ENCODE results near the gene MYPOP. TPM values are rescaled to one million over a fixed set of nuclear protein-coding genes. Genes with fewer than 3 reads are reported as not detected.

Gene MYPOP
- total and polyA plus RNA-seq, 2 donors (not counting 3 experiments of a cell fraction or from before 2014, with no cell fraction given) = 3.9 to 9.0 TPM

DNA sequence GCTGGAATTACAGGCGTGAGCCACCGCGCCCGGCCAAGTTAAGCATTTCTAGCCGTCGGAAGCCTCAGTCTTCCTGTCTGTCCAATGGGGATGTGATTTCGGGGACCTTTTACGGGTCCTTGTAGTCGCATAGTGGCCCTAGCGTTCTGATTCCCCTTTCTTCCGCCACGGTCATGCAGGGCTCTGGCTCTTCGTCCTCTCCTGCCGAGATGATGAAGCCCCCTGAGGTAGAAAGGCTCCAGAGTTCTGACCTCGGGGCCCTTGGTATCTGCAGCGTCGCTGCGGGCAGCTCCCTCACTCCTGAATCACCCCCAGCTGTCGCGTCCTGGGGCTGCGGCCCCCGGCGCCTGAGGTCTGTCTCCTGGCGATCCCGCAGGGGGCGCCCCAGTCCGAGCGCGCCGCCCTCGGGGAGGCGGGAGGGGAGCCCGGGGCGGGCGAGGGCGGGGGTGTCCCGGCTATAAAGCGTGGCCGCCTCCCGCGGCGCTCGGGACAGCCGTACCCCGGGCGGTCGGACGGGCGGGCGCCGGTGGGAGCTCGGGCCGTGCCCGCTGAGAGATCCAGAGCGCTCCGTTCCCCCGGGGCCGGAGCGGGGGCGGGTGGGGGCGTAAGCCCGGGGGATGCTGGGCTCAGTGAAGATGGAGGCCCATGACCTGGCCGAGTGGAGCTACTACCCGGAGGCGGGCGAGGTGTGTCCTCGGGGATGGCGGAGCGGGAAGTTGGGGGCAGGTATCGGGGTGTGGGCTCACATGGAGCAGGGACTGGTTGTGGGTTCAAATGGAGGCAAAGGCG lies 38.4 kb downstream of the MYPOP start, which contains the start of gene FOXA3:
TSS of gene FOXA3 (plus strand) at position 487 of the 789 bp plus-strand sequence. CDS start at position 618, 131 bp downstream.
- H3K27me3 ChIP-seq (ENCODE audit: control insufficient read depth in 2 of 2, insufficient read depth in 2 of 2, low read length in 2 of 2) = peaks cover 22 to 23% of the 10 kb centered on the region in 2 experiments
- TF ChIP-seq POLR2AphosphoS5 (IDR thresholded peaks at IDR 0.05; ENCODE audit: insufficient read depth, low read depth, low read length) = no peak
- no peak for TF ChIP-seq GATA2 (IDR thresholded peaks at IDR 0.05; ENCODE audit: insufficient read depth, insufficient read length, low read depth, low read length)
- TF ChIP-seq, protein P1, sequence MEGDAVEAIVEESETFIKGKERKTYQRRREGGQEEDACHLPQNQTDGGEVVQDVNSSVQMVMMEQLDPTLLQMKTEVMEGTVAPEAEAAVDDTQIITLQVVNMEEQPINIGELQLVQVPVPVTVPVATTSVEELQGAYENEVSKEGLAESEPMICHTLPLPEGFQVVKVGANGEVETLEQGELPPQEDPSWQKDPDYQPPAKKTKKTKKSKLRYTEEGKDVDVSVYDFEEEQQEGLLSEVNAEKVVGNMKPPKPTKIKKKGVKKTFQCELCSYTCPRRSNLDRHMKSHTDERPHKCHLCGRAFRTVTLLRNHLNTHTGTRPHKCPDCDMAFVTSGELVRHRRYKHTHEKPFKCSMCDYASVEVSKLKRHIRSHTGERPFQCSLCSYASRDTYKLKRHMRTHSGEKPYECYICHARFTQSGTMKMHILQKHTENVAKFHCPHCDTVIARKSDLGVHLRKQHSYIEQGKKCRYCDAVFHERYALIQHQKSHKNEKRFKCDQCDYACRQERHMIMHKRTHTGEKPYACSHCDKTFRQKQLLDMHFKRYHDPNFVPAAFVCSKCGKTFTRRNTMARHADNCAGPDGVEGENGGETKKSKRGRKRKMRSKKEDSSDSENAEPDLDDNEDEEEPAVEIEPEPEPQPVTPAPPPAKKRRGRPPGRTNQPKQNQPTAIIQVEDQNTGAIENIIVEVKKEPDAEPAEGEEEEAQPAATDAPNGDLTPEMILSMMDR (IDR thresholded peaks at IDR 0.05; ENCODE audit: extremely low read depth in 1 of 2, insufficient read depth in 1 of 2, low read depth in 1 of 2, low read length in 2 of 2) = peak; percentile 56 to 65
- peak; percentile 68 for TF ChIP-seq EZH2 (IDR thresholded peaks at IDR 0.05; ENCODE audit: borderline replicate concordance, low read depth, low read length, severe bottlenecking)
- DNase-seq (ENCODE audit: low read depth, low spot score) = peak; percentile 32
- dilution Hi-C loops (cut with MboI; ENCODE audit: extremely low pct_ligation_motif_present, low sequenced_read_pairs) = no loop called here
- H3K9ac ChIP-seq (replicated peaks; ENCODE audit: extremely low read depth, insufficient read depth, low read length) = no peak within 1 kb of the TSS
- peak within 1 kb of the TSS; percentile 62 for H2AFZ ChIP-seq (ENCODE audit: low read depth, low read length)
- peaks cover 24% of the 10 kb centered on the region for H3K79me2 ChIP-seq (ENCODE audit: control insufficient read depth, insufficient read depth, low read length)
- no TSS peak for BruUV-seq (replicated peaks)
- H3K4me2 ChIP-seq (ENCODE audit: insufficient read depth, low read length) = peak within 1 kb of the TSS; percentile 64
- H4K20me1 ChIP-seq (replicated peaks; ENCODE audit: control insufficient read depth, extremely low read depth, insufficient read depth, low read length) = no peaks in the 10 kb centered on the region
- no peaks in the 10 kb centered on the region for H3K9me3 ChIP-seq (replicated peaks; ENCODE audit: control insufficient read depth, insufficient read depth, low read length)
- no peak within 1 kb of the TSS for H3K27ac ChIP-seq (ENCODE audit: insufficient read depth, low read depth, low read length)
- H3K4me1 ChIP-seq (ENCODE audit: control insufficient read depth, extremely low read depth, insufficient read depth, low read length) = peaks cover 4% of the 10 kb centered on the region
- H3K36me3 ChIP-seq (ENCODE audit: control insufficient read depth in 2 of 2, extremely low read depth in 1 of 2, insufficient read depth in 2 of 2, low read length in 2 of 2) = peaks cover 1 to 2% of the 10 kb centered on the region in 2 experiments
- peak; percentile 61 for FAIRE-seq
- H3K9me1 ChIP-seq (replicated peaks; ENCODE audit: control insufficient read depth, extremely low read depth, insufficient read depth, low read length) = no peaks in the 10 kb centered on the region
- CTCF ChIA-PET = interaction anchor here (0.8 to 2.6 kb wide), 16 partner anchors 14 to 214 kb away, joined by 3 to 24 read pairs (median 4); partner anchors contain the start of genes IRF2BP1 and SIX5
- H3K4me3 ChIP-seq (replicated peaks in 1 of 3; ENCODE audit: insufficient read depth in 1 of 3, low read depth in 1 of 3, low read length in 3 of 3) = peak within 1 kb of the TSS in 2 of 3 experiments; percentile 16 to 31
- POLR2A ChIA-PET = interaction anchor here (0.5 to 0.9 kb wide), 5 partner anchors 18 to 95 kb away, joined by 3 to 7 read pairs (median 3); partner anchors contain the start of gene SIX5
- intact Hi-C loops (cut with micrococcal nuclease) = loop anchor here (1.0 kb wide), 2 partner anchors 19 to 47 kb away; no protein-coding TSS in a partner anchor

Measured in endothelial cell of umbilical vein (primary cell).